MG63 (cell line): ENCODE results near the gene CREB3L4. TPM values are rescaled to one million over a fixed set of nuclear protein-coding genes. Genes with fewer than 3 reads are reported as not detected.

ENCODE experiments used
- DNase-seq: peaks from one replicate; pipeline ENCODE4 v3.0.0-alpha.2; 2020
- H3K27me3 ChIP-seq: fragments of 250-450 bp; sonication (Bioruptor Pico); 2 replicates; pipeline ENCODE4 v1.5.1; 2020; ENCODE audit warnings: mild to moderate bottlenecking, moderate library complexity
- H3K36me3 ChIP-seq: fragments of 250-450 bp; sonication (Bioruptor Pico); 2 replicates; pipeline ENCODE4 v1.5.1; 2020; ENCODE audit warnings: mild to moderate bottlenecking, moderate library complexity
- H3K4me3 ChIP-seq: fragments of 250-450 bp; sonication (Bioruptor Pico); 2 replicates; pipeline ENCODE4 v1.5.1; 2020; ENCODE audit warnings: mild to moderate bottlenecking, moderate library complexity
- H3K9me3 ChIP-seq: fragments of 250-450 bp; sonication (Bioruptor Pico); 2 replicates; pipeline ENCODE4 v1.5.1; 2020; ENCODE audit warnings: mild to moderate bottlenecking, moderate library complexity
- total RNA-seq: library from RNA; depleted of rRNA; stranded (reverse); fragments of >200 nt; shearing (Covaris generic); gene quantifications from 2 replicates; pipeline ENCODE4 v1.2.3, GENCODE V29; 2014; ENCODE audit warnings: low replicate concordance

CREB3L4 gene
- total RNA-seq, 1 experiment from 2014 or later: 12.8 TPM

DNA sequence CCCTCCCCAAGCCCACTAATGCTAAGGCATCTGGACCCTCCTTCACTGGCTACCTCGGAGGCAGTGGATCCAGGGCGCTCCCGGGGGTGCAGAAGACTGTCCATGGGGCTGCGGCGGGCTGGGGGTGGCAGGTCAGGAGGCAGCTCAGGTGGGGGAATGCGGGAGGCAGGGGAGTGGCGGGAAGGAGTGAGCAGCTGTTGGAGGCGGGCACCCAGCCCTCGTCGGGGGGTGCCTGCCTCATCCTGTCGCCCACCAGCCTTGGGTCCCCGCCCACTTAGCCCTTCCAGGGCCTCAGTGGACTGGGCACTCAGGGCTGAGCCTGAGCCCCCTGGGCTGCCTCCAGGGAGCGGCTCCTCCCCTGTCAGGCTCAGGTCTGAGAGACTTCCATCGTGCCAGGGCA, 34.3 kb upstream of the CREB3L4 start:
- no peak overlapping the region for H3K4me3 ChIP-seq
- DNase-seq: no peak
- no peaks in the 10 kb centered on the region for H3K27me3 ChIP-seq
- peaks cover 51% of the 10 kb centered on the region for H3K36me3 ChIP-seq
- H3K9me3 ChIP-seq: no peaks in the 10 kb centered on the region

DNA sequence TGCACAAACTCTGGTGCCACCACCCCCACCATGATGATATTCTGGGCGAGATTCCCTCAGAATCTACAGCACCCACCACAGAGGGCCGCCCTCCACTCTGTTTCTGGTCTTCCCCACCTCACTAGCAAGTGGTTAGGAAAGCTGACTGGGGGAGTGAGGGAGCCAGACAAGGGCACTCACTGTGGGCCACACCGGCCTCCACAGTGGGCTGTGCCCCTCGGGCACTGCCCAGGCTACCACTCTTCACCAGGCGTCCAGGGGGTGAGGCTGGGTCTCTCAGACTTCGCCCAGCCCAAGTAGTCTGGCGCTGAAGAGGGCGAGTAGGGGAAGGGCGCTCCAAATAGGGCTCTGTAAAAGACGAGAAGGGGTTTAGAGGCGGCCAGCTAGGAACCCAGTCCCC, 33.7 kb upstream of the CREB3L4 start:
- DNase-seq: no peak
- Histone ChIP-seq H3K27me3 (no peaks in the 10 kb centered on the region), H3K36me3 (peaks cover 53% of the 10 kb centered on the region), H3K9me3 (no peaks in the 10 kb centered on the region), H3K4me3 (no peak overlapping the region)

DNA sequence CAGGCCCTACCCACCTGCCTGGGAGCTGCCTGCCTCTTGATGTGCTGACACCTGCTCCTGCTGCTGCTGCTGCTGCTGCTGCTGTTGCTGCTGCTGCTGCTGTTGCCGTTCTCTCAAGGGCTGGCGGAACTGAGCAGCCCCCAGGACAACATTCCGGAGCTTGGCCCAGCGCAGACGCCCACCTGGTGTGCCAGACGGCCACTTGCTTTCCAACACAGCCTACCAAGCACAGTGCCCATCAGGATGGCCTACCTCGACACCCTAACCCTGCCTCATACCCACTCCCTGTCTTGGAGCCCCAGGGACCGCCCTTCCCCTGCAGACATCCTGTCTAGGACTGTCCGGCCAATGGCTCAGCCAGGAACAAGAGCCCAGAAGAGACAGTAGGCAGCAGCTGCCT, 33.0 kb upstream of the CREB3L4 start:
- H3K27me3 ChIP-seq: no peaks in the 10 kb centered on the region
- no peak for DNase-seq
- H3K36me3 ChIP-seq: peaks cover 55% of the 10 kb centered on the region
- H3K9me3 ChIP-seq: no peaks in the 10 kb centered on the region
- H3K4me3 ChIP-seq: no peak overlapping the region

DNA sequence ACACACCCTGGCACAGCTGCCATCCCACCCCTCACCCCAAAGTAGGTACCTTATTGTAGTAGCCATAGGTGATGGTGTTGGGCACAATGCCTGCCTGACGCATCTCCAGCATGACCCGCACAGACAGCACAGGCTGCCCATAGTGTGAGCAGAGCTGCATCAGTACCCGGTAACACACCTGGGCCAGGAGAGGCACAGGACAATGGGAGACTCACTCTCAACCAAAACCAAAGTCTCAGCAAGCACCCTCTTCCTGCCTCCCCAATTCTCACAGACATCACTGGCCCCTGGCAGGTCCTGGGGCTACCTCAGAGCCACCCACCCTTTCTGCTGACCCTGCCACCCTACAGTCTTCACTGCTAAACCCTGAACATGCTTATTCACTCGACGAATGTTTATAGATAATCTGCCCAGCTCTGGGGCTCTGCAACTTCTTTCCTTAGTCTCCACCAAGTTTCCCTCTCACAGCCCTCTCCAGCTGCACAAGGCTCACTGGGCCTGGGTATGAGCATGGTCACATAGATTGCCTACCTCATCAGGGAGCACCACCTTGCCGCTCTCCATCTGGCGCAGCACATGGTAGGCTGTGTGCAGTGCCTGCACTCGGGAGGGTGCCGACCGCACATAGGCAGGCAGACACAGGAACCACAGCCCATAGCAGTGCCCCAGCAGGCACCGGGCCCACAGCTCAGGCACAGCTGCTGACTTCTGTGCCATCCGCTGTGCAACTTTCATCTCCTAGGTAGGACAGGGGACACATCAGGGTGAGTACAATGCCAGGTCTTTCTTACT, 31.5 kb upstream of the CREB3L4 start:
- peaks cover 54% of the 10 kb centered on the region for H3K36me3 ChIP-seq
- no peak for DNase-seq
- no peaks in the 10 kb centered on the region for H3K9me3 ChIP-seq
- H3K27me3 ChIP-seq: no peaks in the 10 kb centered on the region
- H3K4me3 ChIP-seq: no peak overlapping the region

DNA sequence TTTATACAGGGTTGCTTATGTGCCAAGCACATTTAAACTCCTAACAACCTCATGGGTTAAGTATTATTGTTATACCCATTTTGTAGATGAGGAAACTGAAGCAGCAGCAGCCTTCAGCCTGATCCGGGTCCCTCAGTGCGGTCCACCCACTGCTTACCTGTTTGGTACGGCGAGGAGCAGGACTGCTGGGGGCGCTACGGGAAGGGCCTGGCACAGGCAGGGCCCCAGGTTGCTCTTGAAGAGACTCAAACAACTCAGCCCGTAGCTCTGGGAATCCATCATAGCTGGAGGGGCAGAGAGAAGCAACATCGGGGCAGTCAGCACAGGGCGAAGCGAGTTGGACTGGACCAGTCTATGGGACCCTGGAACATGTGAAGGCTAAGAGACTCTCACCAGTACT, 30.4 kb upstream of the CREB3L4 start:
- no peaks in the 10 kb centered on the region for H3K27me3 ChIP-seq
- H3K36me3 ChIP-seq: peaks cover 57% of the 10 kb centered on the region
- no peak for DNase-seq
- H3K4me3 ChIP-seq: no peak overlapping the region
- no peaks in the 10 kb centered on the region for H3K9me3 ChIP-seq

DNA sequence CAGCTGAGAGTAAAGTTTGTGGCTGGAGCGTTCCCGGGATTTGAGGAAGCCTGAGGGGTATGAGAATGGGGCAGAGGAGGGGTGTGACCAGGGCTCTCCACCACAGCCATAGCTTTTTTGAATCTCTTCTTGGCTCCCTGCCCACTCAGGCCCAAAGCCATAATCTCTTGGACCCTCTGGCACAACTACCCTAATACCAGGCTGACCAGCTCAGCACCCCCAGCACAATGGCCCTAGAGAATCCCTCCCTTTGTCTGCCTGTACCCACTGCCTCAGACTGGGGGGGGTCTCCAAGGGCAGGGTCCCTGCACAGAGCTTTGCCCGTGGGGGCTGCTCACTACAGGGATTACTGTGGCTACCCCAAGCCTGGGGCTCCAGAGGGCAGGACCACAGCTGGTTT, 28.7 kb upstream of the CREB3L4 start:
- H3K4me3 ChIP-seq: no peak overlapping the region
- no peaks in the 10 kb centered on the region for H3K9me3 ChIP-seq
- peaks cover 68% of the 10 kb centered on the region for H3K36me3 ChIP-seq
- DNase-seq: no peak
- H3K27me3 ChIP-seq: no peaks in the 10 kb centered on the region

DNA sequence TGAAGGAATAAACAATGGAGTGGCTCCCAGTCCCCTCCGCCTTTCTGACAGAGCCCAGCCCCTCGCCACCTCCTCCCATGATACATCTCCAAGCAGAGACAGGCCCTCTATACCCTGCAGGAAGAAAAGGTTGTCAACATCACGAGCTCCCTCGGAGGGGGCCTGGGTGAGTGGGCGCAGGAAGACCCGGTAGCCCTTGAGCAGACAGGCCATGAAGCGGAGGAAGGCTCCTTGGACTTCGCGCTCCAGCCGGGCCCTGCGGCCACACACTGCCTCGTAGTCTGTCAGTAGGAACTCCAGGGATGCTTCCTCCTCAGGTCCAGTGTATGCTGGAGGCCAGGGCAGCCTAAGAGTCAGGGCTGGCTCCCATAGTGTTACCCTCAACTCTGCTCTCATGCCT, 28.2 kb upstream of the CREB3L4 start:
- Histone ChIP-seq H3K4me3 (no peak overlapping the region), H3K36me3 (peaks cover 66% of the 10 kb centered on the region), H3K27me3 (no peaks in the 10 kb centered on the region), H3K9me3 (no peaks in the 10 kb centered on the region)
- DNase-seq: no peak

DNA sequence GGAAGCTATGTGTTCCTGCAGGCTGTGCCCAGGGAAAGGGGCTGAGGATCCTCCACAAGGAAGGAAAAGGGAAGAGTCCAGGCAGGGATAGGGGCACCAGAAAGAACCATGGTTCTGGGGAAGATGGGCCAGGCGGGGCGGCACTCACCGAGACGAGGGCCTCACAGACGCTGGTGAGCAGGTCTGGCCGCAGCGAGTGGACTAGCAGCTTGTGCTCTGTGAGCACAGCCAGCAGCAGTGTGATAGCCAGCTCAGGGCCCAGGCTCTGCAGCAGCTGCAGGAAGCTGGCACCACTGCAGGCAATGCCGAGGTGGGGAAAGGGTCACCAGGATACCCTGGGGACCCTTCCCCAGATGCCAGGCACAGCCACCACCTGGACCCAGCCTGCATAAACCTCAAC, 26.9 kb upstream of the CREB3L4 start:
- no peak overlapping the region for H3K4me3 ChIP-seq
- H3K9me3 ChIP-seq: no peaks in the 10 kb centered on the region
- no peaks in the 10 kb centered on the region for H3K27me3 ChIP-seq
- peaks cover 60% of the 10 kb centered on the region for H3K36me3 ChIP-seq
- DNase-seq: no peak

DNA sequence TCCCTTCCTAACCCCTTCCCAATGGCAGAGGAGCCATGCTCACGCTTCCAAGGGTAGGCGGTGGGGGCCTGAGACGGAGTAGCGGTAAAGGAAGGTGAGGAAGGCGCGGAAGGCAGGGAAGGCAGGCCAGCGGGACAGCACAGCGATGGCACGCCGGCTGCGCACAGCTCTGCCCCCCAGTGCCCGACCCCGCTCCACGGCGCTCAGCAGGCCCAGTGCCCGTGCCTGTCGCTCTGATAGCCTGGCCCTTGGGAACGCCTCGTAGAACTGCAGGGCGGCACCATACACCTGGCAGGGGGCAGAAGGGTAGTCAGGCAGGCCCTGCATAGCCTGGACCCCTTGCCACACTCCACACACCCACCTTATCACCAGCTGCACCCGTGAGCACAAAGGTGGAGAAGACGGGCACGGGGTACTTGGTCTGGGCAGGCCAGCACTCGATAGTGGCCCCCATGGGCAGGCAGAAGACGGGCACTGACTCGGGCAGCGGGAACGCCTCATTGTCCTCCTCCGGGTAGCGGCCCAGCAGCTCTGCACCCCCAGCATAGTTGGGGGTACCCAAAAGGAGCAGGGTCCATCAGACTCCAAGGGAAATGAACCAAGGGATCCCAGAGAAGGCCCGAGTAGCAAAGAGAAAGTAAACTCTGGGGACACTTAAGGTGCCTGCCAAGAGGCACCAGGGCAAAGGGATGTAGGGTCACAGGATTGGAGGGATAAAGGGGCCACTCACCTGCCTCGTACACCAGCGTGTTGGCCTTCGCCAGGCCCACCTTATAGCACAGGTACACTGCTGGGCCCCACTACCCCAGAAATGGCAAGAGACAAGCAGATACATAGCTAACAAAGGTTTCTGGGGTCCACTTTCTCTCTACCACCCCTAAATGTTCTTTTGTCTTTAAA, 25.6 kb upstream of the CREB3L4 start:
- no peak for DNase-seq
- Histone ChIP-seq H3K9me3 (no peaks in the 10 kb centered on the region), H3K36me3 (peaks cover 52% of the 10 kb centered on the region), H3K4me3 (no peak overlapping the region), H3K27me3 (no peaks in the 10 kb centered on the region)

DNA sequence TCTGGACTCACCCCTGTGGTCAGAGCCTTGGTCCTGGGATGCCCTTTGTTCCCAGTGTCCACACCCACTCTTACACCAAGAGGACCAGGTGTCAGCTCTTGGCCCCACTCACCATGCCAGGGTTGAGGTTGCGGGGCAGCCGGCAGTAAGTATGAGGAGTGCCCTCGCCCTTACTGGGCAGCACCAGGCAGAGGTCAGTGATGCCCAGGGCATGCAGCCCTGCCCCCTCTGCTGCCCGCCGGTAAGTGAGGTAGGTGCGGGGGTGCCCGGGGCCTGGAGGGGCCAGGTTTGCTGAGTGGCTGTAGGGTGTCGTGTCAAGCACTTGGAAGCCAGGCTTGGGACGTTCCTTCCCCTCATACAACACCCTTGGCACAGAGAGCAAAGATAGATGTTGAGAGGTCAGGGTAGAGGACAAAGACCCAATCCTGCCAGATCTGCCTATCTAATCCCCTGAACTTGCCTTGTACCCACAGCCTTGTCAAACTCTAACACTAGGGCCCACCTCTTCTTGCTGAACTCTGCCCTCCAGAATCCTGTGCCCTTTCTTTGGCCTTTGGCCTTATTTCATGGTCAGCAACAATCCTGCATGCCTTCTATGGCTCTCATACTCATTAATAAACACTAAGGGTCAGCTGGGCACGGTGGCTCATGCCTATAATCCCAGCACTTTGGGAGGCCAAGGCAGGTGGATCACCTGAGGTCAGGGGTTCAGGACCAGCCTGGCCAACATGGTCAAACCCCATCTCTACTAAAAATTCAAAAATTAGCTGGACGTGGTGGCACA, 24.7 kb upstream of the CREB3L4 start:
- Histone ChIP-seq H3K36me3 (peaks cover 47% of the 10 kb centered on the region), H3K4me3 (no peak overlapping the region), H3K27me3 (no peaks in the 10 kb centered on the region), H3K9me3 (no peaks in the 10 kb centered on the region)
- DNase-seq: no peak

DNA sequence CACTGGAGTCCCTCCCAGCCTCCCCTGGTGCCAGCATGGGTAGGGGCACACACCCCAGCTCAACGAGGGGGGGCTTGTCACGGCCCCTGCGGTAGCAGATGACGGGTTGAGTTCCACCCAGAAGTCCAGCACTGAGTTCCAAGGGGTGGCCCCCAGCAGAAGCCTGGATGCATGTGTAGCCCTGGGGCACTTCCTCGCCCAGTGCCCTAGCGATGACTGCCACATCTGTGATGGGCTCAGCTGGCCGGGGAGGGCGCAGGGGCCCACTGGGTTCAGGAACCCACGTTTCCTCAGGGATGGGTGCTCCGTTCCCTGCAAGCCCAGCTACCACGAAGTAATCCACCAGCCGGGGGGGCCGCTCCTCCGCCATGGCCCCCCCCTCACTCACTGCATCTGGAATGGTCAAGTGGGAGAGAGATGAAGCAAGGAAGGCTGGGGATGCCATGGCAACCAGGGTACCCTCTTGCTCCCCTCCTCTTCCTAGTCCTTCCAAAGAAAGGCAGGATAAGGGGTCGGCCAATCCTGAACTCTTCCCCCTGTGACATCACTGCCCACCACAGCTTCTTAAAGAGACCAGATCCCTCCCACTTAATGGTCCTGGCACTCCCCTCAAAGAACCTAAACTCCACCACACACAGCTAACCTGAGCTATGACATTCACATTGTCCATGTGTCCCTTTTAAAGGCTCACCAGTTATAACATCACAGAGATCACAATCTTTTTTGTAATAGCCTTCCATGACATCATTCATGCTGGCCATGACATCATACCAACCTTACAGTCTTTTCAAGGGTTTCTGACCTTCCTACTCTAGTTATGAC, 23.5 kb upstream of the CREB3L4 start:
- H3K27me3 ChIP-seq: no peaks in the 10 kb centered on the region
- H3K4me3 ChIP-seq: no peak overlapping the region
- H3K36me3 ChIP-seq: peaks cover 50% of the 10 kb centered on the region
- no peaks in the 10 kb centered on the region for H3K9me3 ChIP-seq
- DNase-seq: no peak

DNA sequence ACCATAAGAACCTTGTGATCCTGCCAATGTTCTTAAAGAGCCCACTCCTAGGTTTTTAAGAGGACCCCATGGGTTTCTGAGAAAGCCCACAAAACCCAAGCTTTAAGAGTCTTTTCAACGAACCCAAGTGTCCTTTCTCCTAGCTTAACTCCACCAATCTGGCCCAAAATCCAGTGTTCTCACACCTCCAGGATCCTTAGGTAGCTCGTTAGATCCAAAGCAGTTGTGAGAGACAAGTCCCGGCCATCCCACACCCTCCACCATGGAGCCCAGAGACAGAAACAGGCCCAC, 22.9 kb upstream of the CREB3L4 start:
- peaks cover 49% of the 10 kb centered on the region for H3K36me3 ChIP-seq
- DNase-seq: no peak
- H3K27me3 ChIP-seq: no peaks in the 10 kb centered on the region
- H3K9me3 ChIP-seq: no peaks in the 10 kb centered on the region
- peak overlapping the region; percentile 70 for H3K4me3 ChIP-seq

DNA sequence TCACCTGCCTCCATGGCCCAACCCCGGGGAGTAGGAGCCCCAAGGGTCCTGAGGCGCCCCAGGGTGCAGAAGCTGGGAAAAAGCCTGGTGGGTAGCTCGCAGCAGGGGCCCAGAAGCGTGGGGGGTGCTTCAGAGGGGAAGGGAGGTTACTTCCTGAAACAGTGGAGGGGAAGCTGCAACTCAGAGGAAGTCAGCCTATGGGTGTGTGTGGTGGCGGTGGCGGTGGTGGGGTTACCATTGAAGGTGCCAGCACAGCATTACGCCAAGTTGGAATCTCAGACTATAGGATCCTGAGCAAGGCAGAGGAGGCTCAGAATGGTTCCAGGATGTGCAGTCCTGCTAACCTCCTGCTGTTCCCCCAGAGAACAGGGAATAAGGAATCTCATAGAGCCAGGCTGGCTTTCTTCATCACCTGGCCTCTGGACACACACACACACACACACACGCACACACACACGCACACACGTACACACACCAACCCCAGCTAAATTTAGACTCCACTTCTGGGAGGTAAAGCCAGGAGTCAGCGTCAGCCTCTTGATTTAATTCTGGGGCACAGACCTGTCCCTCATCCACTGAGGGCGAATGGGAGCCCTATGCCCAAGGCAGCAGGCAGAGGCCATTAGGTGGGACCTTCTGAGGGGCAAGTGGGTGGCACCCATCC, 22.4 kb upstream of the CREB3L4 start:
- Histone ChIP-seq H3K4me3 (peak overlapping the region; percentile 70), H3K9me3 (no peaks in the 10 kb centered on the region), H3K36me3 (peaks cover 49% of the 10 kb centered on the region), H3K27me3 (no peaks in the 10 kb centered on the region)
- no peak for DNase-seq

DNA sequence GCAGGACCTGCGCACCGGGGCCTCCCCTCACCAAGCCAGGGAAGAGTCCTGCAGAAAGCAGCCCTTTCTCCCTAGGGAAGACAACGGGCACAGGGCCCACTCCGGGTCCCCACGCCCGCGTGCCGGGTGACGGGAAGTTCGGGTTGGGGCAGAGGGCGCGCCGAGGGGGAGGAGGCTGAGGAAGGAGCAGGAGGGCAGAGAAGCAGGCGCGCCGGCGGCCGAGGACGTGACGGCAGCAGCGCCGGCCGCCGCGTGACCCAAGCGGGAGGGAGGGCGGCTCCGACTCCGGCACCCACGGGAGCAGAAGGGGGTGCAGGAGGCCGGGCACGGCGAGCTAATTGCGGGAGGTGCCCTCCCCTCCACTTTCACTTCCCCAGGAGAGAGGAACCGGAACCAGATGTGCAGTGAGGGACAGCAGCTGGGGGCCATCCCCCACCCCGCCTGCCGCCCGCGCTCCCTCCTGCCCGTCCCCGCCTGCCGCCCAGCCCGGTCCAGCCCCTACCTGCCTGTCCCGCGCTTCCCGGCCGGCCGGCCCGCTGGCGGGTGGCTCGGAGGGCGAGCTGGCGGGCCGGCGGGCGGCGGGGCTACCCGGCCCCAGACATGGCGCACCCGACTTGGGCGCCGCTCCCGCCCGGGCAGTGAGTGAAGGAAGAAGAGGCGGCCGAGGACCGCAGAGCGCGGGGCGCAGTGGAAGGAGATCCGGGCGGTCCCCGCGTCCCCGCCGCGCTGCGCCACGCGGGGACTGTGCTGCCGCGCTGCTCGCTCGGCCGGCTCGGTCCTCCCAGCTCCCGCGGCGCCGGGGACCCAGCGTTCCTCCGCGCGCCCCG, 21.7 kb upstream of the CREB3L4 start:
- peaks cover 48% of the 10 kb centered on the region for H3K36me3 ChIP-seq
- no peaks in the 10 kb centered on the region for H3K9me3 ChIP-seq
- H3K4me3 ChIP-seq: peak overlapping the region; percentile 70
- no peaks in the 10 kb centered on the region for H3K27me3 ChIP-seq
- peak; percentile 82 for DNase-seq

DNA sequence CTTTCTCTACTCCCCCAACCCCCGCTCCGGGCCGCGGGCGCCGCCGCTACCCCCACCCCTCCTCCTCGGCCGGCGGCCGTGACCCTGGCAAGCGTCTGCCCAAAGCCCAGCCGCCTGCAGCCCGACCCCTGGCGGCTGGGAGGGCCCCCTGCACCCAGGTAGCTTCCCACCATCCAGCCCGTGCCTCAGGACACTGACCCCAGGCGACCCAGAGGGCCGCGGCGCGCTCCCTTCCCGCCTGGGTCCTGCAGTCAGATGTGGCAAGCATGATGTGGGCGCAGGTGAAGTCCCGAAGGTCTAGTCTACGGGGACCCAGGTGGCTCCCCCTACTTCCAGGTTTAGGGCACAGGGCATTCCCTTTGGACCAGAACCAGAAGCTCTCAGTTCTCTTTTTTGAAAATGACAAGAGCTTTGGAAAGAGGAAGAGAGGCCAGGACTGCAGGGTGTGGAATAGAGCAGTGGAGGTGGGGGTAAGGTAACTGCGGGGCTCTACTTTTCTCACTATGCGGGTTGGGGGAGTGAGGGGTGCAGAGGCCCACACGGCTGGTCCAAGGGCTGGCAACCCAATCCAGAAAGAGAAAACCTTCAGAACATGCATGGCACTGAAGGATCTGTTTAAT, 21.0 kb upstream of the CREB3L4 start, which contains the start of gene DENND4B:
TSS of gene DENND4B (minus strand) at position 97 of the 620 bp plus-strand sequence. CDS start 2,344 bp downstream, outside the sequence.
- peak; percentile 88 for DNase-seq
- H3K9me3 ChIP-seq: no peaks in the 10 kb centered on the region
- peak within 1 kb of the TSS; percentile 70 for H3K4me3 ChIP-seq
- H3K27me3 ChIP-seq: no peaks in the 10 kb centered on the region
- H3K36me3 ChIP-seq: peaks cover 51% of the 10 kb centered on the region
